HG02840 (cell line): Measurements from ENCODE around the gene TMEM185B.
A peak's percentile ranks its signal among the peaks of the same experiment; 100 is the strongest.
"Not testable (repeated sequence)": the region's sequence is repeated elsewhere in the genome, so short reads cannot be mapped to it uniquely, and the experiment has no call there.

Experiments used
- ATAC-seq: cut with Tn5 transposase; IDR thresholded peaks from one replicate; pipeline ENCODE4 v1.9.1; 2021; ENCODE audit warnings: mild to moderate bottlenecking, moderate library complexity, moderate number of reproducible peaks; ENCODE audit not compliant: unreplicated experiment, low FRiP score

TMEM185B gene

GRCh38 chr2:120209427-120210269 lies 13.6 kb downstream of the TMEM185B start:
- no peak for ATAC-seq

DNA sequence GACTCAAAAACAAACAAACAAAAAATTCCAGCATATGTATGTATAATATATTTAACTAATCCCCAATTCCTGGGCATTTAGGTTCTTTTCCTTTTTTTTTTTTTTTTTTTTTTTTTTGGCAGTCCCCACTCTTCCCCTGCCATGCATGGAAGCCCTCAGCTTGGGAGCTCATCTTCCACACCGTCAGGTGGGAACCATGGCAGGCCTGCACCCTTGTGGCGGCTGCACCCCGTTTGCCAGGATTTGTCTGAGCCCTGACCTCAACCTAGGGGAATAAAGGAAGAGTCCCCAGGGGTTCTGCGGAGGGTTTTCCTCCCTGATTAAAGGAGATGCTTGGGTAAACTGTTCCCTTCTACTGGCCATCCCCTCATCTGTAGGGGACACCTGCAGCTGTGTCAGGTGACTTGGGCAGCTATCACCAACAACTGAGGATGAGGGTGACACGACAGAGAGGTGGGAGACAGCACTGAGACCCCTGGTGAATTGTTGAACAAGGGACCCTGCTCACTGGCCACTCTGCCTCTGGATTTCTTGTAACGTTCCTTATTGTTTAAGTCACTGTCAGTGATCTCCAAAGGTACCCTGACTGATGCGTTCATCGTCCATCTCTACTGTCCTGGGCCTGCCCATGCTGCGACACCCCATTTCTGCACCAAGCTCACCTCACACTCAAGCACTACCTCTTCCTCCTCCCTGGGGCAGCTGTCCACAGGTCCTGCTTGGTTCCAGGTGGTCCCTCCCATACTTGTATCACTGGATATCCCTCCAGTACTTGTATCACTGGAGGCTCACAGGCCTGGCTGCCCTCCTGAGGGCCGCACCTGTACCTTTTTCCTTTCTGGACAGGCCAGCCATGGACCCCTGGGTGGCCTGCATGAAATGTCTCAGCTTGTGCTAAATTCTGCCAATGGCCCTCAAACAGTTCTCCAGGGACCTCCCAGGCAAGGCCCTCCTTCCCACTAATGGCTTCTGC lies 14.5 kb downstream of the TMEM185B start:
- ATAC-seq: no peak

GRCh38 chr2:120206022-120206581 lies 17.1 kb downstream of the TMEM185B start:
- no peak for ATAC-seq

- no peak for ATAC-seq
Observed at GRCh38 chr2:120204945-120205670, 18.1 kb downstream of the TMEM185B start.

GRCh38 chr2:120204417-120204816 lies 18.8 kb downstream of the TMEM185B start:
- ATAC-seq: no peak

GRCh38 chr2:120204022-120204405 lies 19.2 kb downstream of the TMEM185B start:
- ATAC-seq: no peak

- ATAC-seq: no peak
Observed at GRCh38 chr2:120203251-120204021, 19.8 kb downstream of the TMEM185B start.

GRCh38 chr2:120199817-120200459 lies 23.3 kb downstream of the TMEM185B start:
- not testable (repeated sequence) for ATAC-seq

- ATAC-seq: no peak
Observed at GRCh38 chr2:120195553-120195952, 27.6 kb downstream of the TMEM185B start.

- ATAC-seq: no peak
Observed at GRCh38 chr2:120192280-120192679, 30.9 kb downstream of the TMEM185B start.

GRCh38 chr2:120189189-120189588 lies 34.0 kb downstream of the TMEM185B start:
- no peak for ATAC-seq

DNA sequence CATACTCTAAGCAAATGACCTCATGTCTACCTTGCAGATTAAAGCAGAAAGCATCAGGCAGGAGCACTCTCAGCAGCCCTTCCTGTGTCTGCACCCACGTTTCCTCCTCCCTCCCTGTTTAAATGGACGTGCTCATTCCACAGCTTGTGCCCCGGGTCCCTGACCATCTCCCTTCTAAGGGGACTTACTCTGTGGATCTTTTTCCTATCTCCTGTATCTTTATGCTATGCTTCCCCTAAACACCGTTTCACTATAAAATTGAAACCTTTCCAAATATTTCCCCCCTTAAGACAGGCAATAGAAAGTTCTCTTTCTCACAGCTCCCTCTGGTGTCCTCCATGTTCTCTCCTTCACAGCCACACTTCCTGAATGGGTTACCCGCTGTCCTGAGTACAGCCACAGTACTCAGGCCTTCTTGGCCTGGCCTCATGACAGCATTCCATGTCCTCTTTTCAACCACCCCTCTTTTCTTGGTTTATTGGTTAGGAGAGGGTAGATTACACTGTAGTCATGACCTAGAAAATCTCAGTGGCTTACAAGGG lies 41.1 kb downstream of the TMEM185B start:
- ATAC-seq: no peak

DNA sequence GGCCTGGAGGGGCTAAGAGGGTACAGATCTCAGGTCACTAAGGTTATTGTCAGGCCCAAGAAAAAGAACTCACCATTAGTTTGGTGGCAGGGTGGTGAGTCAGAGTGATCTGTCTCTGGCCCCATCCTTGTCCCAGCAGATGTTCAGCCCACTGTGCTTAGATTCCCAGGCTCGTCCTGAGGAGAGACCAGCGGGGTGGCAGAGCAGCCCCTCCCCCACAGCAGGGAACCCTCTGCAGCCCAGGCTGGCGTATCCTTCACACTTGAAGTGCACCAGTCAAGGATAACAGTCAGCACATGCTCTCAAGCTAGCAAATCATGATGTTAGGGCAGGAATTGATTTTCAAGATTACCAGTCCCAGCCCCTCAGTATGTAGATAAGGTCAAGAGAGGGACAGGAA lies 43.1 kb downstream of the TMEM185B start:
- no peak for ATAC-seq

DNA sequence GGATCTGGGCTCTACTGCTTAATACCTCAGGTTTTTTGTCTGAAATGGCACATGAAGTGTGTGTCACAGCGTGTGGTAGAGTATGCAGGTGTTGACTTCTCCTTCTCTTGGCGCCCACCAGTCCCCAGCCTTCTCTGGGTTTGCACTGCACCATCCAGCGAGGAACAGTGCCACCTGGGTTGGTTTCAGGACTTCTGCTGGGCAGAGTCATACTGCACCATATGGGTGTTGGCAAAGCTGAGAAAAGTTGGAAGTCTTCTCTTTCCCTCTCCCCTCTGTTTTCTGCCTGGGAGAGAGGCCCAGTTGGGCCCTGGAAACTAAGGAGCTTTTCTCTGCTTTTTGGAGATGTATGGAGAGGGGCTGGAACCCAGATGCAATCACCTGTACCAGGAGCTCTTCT lies 43.8 kb downstream of the TMEM185B start:
- no peak for ATAC-seq

- ATAC-seq: no peak
Observed at GRCh38 chr2:120177973-120178372, 45.2 kb downstream of the TMEM185B start.

GRCh38 chr2:120177001-120177621 lies 46.1 kb downstream of the TMEM185B start:
- peak; percentile 95 for ATAC-seq

DNA sequence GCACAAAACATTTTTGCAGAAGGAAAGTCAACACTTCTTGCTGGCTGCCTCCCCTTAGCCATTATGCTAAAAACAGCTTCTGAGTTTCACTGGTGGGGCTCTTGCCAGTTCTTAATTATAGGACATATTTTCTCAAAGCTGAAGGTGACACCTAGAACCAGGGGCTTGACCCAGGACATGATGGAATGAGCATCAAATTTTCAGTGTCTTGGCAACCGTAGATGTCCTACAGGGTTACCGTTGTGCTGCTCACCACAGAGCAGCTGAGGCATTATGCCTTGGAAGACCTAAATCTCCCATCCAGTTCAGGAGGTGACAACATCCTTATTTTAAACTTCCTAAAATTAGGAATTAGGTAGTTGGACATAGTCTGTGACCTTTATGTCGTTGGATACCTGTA lies 46.7 kb downstream of the TMEM185B start:
- no peak for ATAC-seq

GRCh38 chr2:120174963-120175581 lies 48.1 kb downstream of the TMEM185B start:
- ATAC-seq: no peak
